ENCODE measurements around the gene SPIN3. TPM values are rescaled to one million over a fixed set of nuclear protein-coding genes. Genes with fewer than 3 reads are reported as not detected.
A peak's percentile ranks its signal among the peaks of the same experiment; 100 is the strongest.

The SPIN3 gene
- total and polyA plus RNA-seq, 11 donors, result 1.6 to 6.0 (median 3.2) TPM

- Histone ChIP-seq H3K4me3 (no peak overlapping the region), H3K36me3 (peaks cover 0 to 30% (median 13%) of the 10 kb centered on the region in 9 donors), H3K9me3 (no peaks in the 10 kb centered on the region), H3K4me1 (no peaks in the 10 kb centered on the region), H3K27me3 (peaks cover 0 to 16% (median 0%) of the 10 kb centered on the region in 9 donors), H3K27ac (no peak overlapping the region)
- 64 to 98% (median 94%) methylated on average over 1 of the region's 1 CpG for WGBS, 4 donors
- intact Hi-C loops (cut with DNase I), result no loop called here
- ATAC-seq, result no peak
- TF ChIP-seq CTCF (IDR thresholded peaks at IDR 0.05) (no peak), POLR2A (IDR thresholded peaks at IDR 0.05) (no peak)
- no peak for DNase-seq
Measured at GRCh38 chrX:56987741-56988140, 7.6 kb downstream of the SPIN3 start.

- peaks cover 0 to 9% (median 0%) of the 10 kb centered on the region in 9 donors for H3K27me3 ChIP-seq
- no peak overlapping the region for H3K27ac ChIP-seq
- DNase-seq, result no peak
- 65 to 98% (median 81%) methylated on average over 1 of the region's 1 CpG for WGBS, 4 donors
- no peaks in the 10 kb centered on the region for H3K4me1 ChIP-seq
- ATAC-seq, result no peak
- H3K4me3 ChIP-seq, result no peak overlapping the region
- no peak for TF ChIP-seq CTCF (IDR thresholded peaks at IDR 0.05)
- no peak for TF ChIP-seq POLR2A (IDR thresholded peaks at IDR 0.05)
- H3K36me3 ChIP-seq, result peaks cover 0 to 35% (median 14%) of the 10 kb centered on the region in 9 donors
- intact Hi-C loops (cut with DNase I), result no loop called here
- no peaks in the 10 kb centered on the region for H3K9me3 ChIP-seq
Measured at GRCh38 chrX:56986138-56986537, 9.2 kb downstream of the SPIN3 start.

GRCh38 chrX:56978172-56978571, 17.2 kb downstream of the SPIN3 start:
- Histone ChIP-seq H3K4me1 (no peaks in the 10 kb centered on the region), H3K36me3 (peaks cover 0 to 42% (median 10%) of the 10 kb centered on the region in 9 donors), H3K27me3 (no peaks in the 10 kb centered on the region), H3K4me3 (no peak overlapping the region), H3K27ac (no peak overlapping the region), H3K9me3 (no peaks in the 10 kb centered on the region)
- WGBS, 4 donors, result 28 to 67% (median 46%) methylated on average over 1 of the region's 1 CpG
- peak in 2 of 5 donors; percentile 9 to 18 for DNase-seq
- no peak for TF ChIP-seq POLR2A (IDR thresholded peaks at IDR 0.05)
- peak; percentile 37 to 68 (median 60) for TF ChIP-seq CTCF (IDR thresholded peaks at IDR 0.05)
- intact Hi-C loops (cut with DNase I), result loop anchor here in 5 of 10 donors (2.0 to 10.0 kb wide), 4 partner anchors 171 to 176 kb away; no protein-coding TSS in a partner anchor
- ATAC-seq, result peak in 2 of 4 donors; percentile 74 to 76

- intact Hi-C loops (cut with DNase I), result loop anchor here in 4 of 10 donors (5.0 to 10.0 kb wide), 3 partner anchors 168 to 173 kb away; no protein-coding TSS in a partner anchor
- 41 to 68% (median 47%) methylated on average over 2 of the region's 2 CpGs for WGBS, 4 donors
- no peaks in the 10 kb centered on the region for H3K9me3 ChIP-seq
Measured at GRCh38 chrX:56975611-56976010, 19.7 kb downstream of the SPIN3 start.

More at GRCh38 chrX:56975611-56976010, 19.7 kb downstream of the SPIN3 start:
- Histone ChIP-seq H3K4me1 (no peaks in the 10 kb centered on the region), H3K36me3 (peaks cover 0 to 29% (median 3%) of the 10 kb centered on the region in 9 donors), H3K4me3 (no peak overlapping the region), H3K27me3 (no peaks in the 10 kb centered on the region), H3K27ac (no peak overlapping the region)
- no peak for DNase-seq
- TF ChIP-seq CTCF (IDR thresholded peaks at IDR 0.05) (no peak), POLR2A (IDR thresholded peaks at IDR 0.05) (no peak)
- no peak for ATAC-seq
